GM12878 (cell line): Measurements from ENCODE around the gene BRD9. TPM values are rescaled to one million over a fixed set of nuclear protein-coding genes. Genes with fewer than 3 reads are reported as not detected.

Experiments used
- ATAC-seq: fragments of 200-7000 bp; cut with Tn5 transposase; 3 replicates; pipeline ENCODE4 v1.9.1; 2020; ENCODE audit warnings: mild to moderate bottlenecking, moderate library complexity
- BruUV-seq: library from RNA; stranded (reverse); fragments of 400-500 nt; replicated peaks from 2 replicates; lab custom pipeline; 2021; lab: Mats Ljungman, UMichigan
- CTCF ChIA-PET: fragments of 300-600 bp; sonication (Branson Sonifier 250); formaldehyde crosslinking; extraction: SDS; loops from one replicate; lab custom pipeline; 2021; ENCODE audit warnings: inconsistent platforms; lab: Yijun Ruan, JAX
- POLR2A ChIA-PET: fragments of 350-600 bp; formaldehyde crosslinking; extraction: SDS; loops from one replicate; lab custom pipeline; 2021; ENCODE audit warnings: inconsistent platforms; lab: Charles Lee
- RAD21 ChIA-PET: fragments of 300-600 bp; sonication (Branson Sonifier 250); formaldehyde crosslinking; loops from one replicate; lab custom pipeline; 2023; ENCODE audit warnings: antibody characterized with exemption; ENCODE audit not compliant: unreplicated experiment; lab: Charles Lee
- SMC1A ChIA-PET: fragments of 300-600 bp; sonication (Branson Sonifier 250); formaldehyde crosslinking; loops from one replicate; lab custom pipeline; 2023; ENCODE audit not compliant: unreplicated experiment, uncharacterized antibody; lab: Charles Lee
- DNase-seq: peaks from one replicate; pipeline ENCODE4 v3.0.0-alpha.2; 2011; ENCODE audit warnings: low read depth, low spot score
- FAIRE-seq: peaks from 3 replicates; lab custom pipeline; 2011; peaks lifted over from hg19 to GRCh38; lab: Jason Lieb, UNC
- H2AFZ ChIP-seq: 2 replicates; pipeline ENCODE4 v1.6.0; 2011; ENCODE audit warnings: low read depth, low read length, control low read depth; ENCODE audit not compliant: control insufficient read depth
- H3K27ac ChIP-seq: 2 replicates; pipeline ENCODE4 v1.5.1; 2011; ENCODE audit warnings: control low read depth; ENCODE audit not compliant: control insufficient read depth, insufficient read depth
- H3K27me3 ChIP-seq, 2 experiments: replicated peaks in 1 of 2; 2 replicates each; pipeline versions ENCODE4 v1.6.0 to v1.6.1; 2011; ENCODE audit warnings: low read length in 1 of 2; ENCODE audit not compliant: control insufficient read depth in 2 of 2, insufficient read depth in 2 of 2
- H3K36me3 ChIP-seq, 2 experiments: 2 replicates each; pipeline ENCODE4 v1.5.1; 2011; ENCODE audit warnings: low read length in 1 of 2; ENCODE audit not compliant: control insufficient read depth in 2 of 2, insufficient read depth in 2 of 2
- H3K4me1 ChIP-seq: 2 replicates; pipeline ENCODE4 v1.6.1; 2011; ENCODE audit warnings: mild to moderate bottlenecking, low read length, moderate library complexity, mixed read lengths; ENCODE audit not compliant: control insufficient read depth, insufficient read depth
- H3K4me2 ChIP-seq: 2 replicates; pipeline ENCODE4 v1.6.0; 2011; ENCODE audit warnings: control low read depth; ENCODE audit not compliant: control insufficient read depth, insufficient read depth
- H3K4me3 ChIP-seq: fragments of 200-600 bp; sonication (generic); 2 replicates; pipeline ENCODE4 v1.5.1; 2016
- H3K79me2 ChIP-seq: 2 replicates; pipeline ENCODE4 v1.6.0; 2011; ENCODE audit warnings: low read length; ENCODE audit not compliant: control insufficient read depth, insufficient read depth
- H3K9ac ChIP-seq: 2 replicates; pipeline ENCODE4 v1.8.0; 2011; ENCODE audit warnings: low read length, control low read depth, mixed read lengths; ENCODE audit not compliant: control insufficient read depth, insufficient read depth
- H3K9me3 ChIP-seq: replicated peaks from 3 replicates; pipeline ENCODE4 v1.5.1; 2011; ENCODE audit warnings: mild to moderate bottlenecking, low read length; ENCODE audit not compliant: control insufficient read depth, insufficient read depth
- H4K20me1 ChIP-seq: 2 replicates; pipeline ENCODE4 v1.6.0; 2011; ENCODE audit not compliant: control insufficient read depth, insufficient read depth
- CREB1 ChIP-seq: IDR thresholded peaks from 2 replicates; pipeline ENCODE4 v1.6.1; 2012; ENCODE audit warnings: low read depth, mild to moderate bottlenecking, inconsistent platforms
- FOS ChIP-seq: IDR thresholded peaks from 3 replicates; pipeline ENCODE4 v1.6.1; 2011; ENCODE audit warnings: borderline replicate concordance; ENCODE audit not compliant: insufficient read length; ENCODE audit errors: extremely low read depth
- FOXK2 ChIP-seq: fragments of 450-650 bp; IDR thresholded peaks from 2 replicates; pipeline ENCODE4 v1.6.1; 2017; ENCODE audit warnings: mild to moderate bottlenecking, moderate library complexity
- MEF2A ChIP-seq: IDR thresholded peaks from 2 replicates; pipeline ENCODE4 v1.6.1; 2011; ENCODE audit warnings: low read depth, mild to moderate bottlenecking, low read length, moderate library complexity; ENCODE audit not compliant: insufficient read depth
- MTA3 ChIP-seq: IDR thresholded peaks from 2 replicates; pipeline ENCODE4 v1.6.1; 2012; ENCODE audit warnings: low read length, inconsistent platforms, borderline replicate concordance
- SUPT20H ChIP-seq: IDR thresholded peaks from 2 replicates; pipeline ENCODE4 v1.6.1; 2011; ENCODE audit warnings: low read depth, mild to moderate bottlenecking, low read length, moderate library complexity, borderline replicate concordance; ENCODE audit not compliant: control insufficient read depth
- SUZ12 ChIP-seq: fragments of 200-600 bp; sonication (generic); IDR thresholded peaks from one replicate; pipeline ENCODE4 v1.6.1; 2018; ENCODE audit warnings: antibody characterized with exemption, mild to moderate bottlenecking; ENCODE audit not compliant: unreplicated experiment
- WGBS: methylation state at CpG from one replicate; pipeline ENCODE4 v1.1.6; 2016; ENCODE audit warnings: low lambda C conversion rate; ENCODE audit not compliant: insufficient replicate concordance, insufficient coverage; ENCODE audit errors: missing lambda C conversion rate; 5-methylcytosine and 5-hydroxymethylcytosine counted together
- in situ Hi-C: fragments of 300-500 bp; cut with MboI; formaldehyde crosslinking; loops from 9 replicates; pipeline ENCODE4 v1.14.3; 2018; ENCODE audit warnings: mixed read lengths
- intact Hi-C: fragments of 100-400 bp; cut with micrococcal nuclease; formaldehyde crosslinking; loops from one replicate; pipeline ENCODE4 v1.14.2; 2022; ENCODE audit not compliant: unreplicated experiment
- polyA plus RNA-seq, 11 experiments: library from polyadenylated mRNA; depleted of rRNA in 4 of 11; unstranded in 6 of 11; stranded (reverse) in 5 of 11; fragments of >200 nt; fragmentation: Nextera tagmentation in 4 of 11; fragmentation: Illumina TruSeq in 1 of 11; extraction: Ambion mirVana in 4 of 11; extraction: Trizol in 1 of 11; gene quantifications; 1 replicate in 1 of 11; 2 replicates in 10 of 11; pipeline versions ENCODE4 v1.2.1 to v1.2.3, GENCODE V29; 2011 to 2016; ENCODE audit warnings: inconsistent platforms in 2 of 11, missing spikeins in 2 of 11, low read depth in 1 of 11
- total RNA-seq, 4 experiments: library from RNA; depleted of rRNA in 3 of 4; stranded (reverse); fragments of >200 nt in 3 of 4; fragmentation: Illumina TruSeq in 1 of 4; extraction: Trizol in 1 of 4; gene quantifications; 2 replicates each; pipeline versions ENCODE4 v1.2.1 to v1.2.3, GENCODE V29; 2013 to 2021
- TF ChIP-seq, protein P1 (sequence below): fragments of 450-650 bp; IDR thresholded peaks from 2 replicates; pipeline ENCODE4 v1.6.1; 2018; ENCODE audit warnings: borderline replicate concordance, mild to moderate bottlenecking; ENCODE audit not compliant: partially characterized antibody

BRD9 gene
- total and polyA plus RNA-seq, 10 of the 15 experiments (the other 5 are each of a cell fraction or from before 2014, with no cell fraction given) = 2.0 to 48.6 (median 32.4) TPM

DNA sequence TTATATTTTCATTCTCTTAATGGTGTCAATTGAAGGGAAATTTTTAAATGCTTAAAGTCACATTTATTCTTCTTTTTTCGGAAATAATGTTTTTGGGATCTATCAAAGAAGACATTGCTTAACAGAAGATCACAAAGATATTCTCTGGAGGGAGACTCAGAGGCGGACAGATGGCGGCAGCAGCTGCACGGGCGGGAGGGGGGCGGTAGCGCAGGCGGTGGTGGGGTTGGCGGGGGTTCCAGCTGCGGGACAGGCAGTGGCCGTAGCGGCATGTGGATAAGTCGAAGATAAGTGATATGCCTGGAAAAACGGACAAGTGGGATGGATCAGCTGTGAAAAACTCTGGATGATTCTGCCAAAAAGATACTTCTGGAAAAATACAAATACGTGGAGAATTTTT is 76.4 kb downstream of the BRD9 start:
- Histone ChIP-seq H3K79me2 (no peaks in the 10 kb centered on the region), H3K9ac (no peak overlapping the region), H3K27ac (no peak overlapping the region), H3K4me3 (no peak overlapping the region), H3K36me3 (no peaks in the 10 kb centered on the region), H3K9me3 (no peaks in the 10 kb centered on the region), H3K4me2 (no peak overlapping the region), H3K4me1 (no peaks in the 10 kb centered on the region), H3K27me3 (no peaks in the 10 kb centered on the region), H4K20me1 (no peaks in the 10 kb centered on the region), H2AFZ (no peak overlapping the region)
- DNase-seq (no peak), FAIRE-seq (no peak), ATAC-seq (no peak)
- TF ChIP-seq FOXK2 = no peak
- TF ChIP-seq, protein P1, sequence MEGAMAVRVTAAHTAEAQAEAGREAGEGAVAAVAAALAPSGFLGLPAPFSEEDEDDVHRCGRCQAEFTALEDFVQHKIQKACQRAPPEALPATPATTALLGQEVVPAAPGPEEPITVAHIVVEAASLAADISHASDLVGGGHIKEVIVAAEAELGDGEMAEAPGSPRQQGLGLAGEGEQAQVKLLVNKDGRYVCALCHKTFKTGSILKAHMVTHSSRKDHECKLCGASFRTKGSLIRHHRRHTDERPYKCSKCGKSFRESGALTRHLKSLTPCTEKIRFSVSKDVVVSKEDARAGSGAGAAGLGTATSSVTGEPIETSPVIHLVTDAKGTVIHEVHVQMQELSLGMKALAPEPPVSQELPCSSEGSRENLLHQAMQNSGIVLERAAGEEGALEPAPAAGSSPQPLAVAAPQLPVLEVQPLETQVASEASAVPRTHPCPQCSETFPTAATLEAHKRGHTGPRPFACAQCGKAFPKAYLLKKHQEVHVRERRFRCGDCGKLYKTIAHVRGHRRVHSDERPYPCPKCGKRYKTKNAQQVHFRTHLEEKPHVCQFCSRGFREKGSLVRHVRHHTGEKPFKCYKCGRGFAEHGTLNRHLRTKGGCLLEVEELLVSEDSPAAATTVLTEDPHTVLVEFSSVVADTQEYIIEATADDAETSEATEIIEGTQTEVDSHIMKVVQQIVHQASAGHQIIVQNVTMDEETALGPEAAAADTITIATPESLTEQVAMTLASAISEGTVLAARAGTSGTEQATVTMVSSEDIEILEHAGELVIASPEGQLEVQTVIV = no peak
- TF ChIP-seq SUPT20H = no peak
- TF ChIP-seq MEF2A = no peak
- TF ChIP-seq FOS = no peak
- TF ChIP-seq MTA3 = no peak
- no peak for TF ChIP-seq CREB1
- no peak for TF ChIP-seq SUZ12
- SMC1A ChIA-PET = no interaction called here
- WGBS = 85% methylated on average over 14 of the region's 15 CpGs
- no TSS peak for BruUV-seq
- POLR2A ChIA-PET = no interaction called here
- RAD21 ChIA-PET = no interaction called here
- in situ Hi-C loops (no loop called here), intact Hi-C loops (no loop called here)
- CTCF ChIA-PET = no interaction called here
